GM21447 (cell line): ENCODE results near the gene PDE11A.
"Not testable (repeated sequence)": the region's sequence is repeated elsewhere in the genome, so short reads cannot be mapped to it uniquely, and the experiment has no call there.

Source experiments
- ATAC-seq: cut with Tn5 transposase; IDR thresholded peaks from one replicate; pipeline ENCODE4 v1.9.1; 2021; ENCODE audit not compliant: unreplicated experiment

The PDE11A gene

GRCh38 chr2:178072383-178073301, at the start of gene PDE11A:
PDE11A (minus strand) TSS chr2:178072777; CDS start chr2:178072437, 340 bp downstream.
- ATAC-seq: peak; percentile 66

DNA sequence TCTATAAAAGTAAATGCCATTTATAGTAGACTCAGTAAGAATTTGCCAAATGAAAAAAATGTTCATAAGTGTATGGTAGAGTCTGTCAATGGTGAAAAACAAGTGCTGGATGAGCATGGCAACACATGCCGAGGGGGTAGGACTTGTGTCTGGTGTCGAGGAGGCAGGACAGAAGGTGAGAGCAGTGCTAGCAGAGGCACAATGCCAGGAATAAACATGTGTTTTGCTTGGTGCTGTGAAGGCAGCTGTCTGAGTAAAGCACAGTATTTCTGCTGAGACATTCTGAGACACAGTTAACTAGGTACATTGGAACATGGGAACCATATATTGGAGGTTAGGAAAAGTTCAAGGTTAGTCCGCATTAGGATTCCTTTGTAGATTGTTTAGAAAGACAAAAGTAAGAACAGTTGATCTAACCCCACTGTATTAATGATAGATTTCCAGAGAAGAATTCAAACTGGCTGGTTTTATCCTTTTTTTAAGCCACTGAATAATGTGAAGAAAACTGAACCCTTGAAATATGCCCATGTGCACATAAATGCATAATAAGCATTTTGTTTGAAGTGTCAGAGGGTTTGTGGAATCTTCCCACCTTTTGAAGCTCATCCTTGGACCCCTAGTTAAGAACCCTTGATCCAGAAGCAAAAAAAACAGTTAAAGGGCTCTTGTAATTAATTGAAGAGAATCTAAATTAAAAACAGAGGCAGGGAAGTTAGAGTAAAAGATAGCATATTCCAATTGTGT, 46.8 kb upstream of the PDE11A start:
- no peak for ATAC-seq

GRCh38 chr2:178117725-178118124, 45.1 kb upstream of the PDE11A start:
- ATAC-seq: no peak

DNA sequence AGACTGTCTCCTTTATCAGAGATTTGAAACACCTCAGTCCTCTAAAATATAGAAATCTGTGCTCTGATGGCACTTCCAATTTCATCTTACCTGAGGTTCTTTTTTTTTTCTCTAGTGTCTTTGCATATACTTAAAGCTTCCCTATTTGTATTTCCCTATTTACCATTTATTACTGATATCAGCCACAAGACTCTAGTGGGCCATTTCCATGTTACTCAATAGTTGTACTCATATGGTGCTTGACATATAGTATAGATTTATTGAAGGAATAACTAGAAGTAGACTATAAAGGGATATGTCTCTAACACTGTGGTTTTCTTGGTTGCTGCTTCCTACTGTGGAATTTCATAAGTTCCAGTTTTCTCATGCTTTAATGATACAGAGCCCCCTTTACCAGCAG, 42.7 kb upstream of the PDE11A start:
- ATAC-seq: no peak

GRCh38 chr2:178114462-178114861, 41.9 kb upstream of the PDE11A start:
- ATAC-seq: peak; percentile 49

DNA sequence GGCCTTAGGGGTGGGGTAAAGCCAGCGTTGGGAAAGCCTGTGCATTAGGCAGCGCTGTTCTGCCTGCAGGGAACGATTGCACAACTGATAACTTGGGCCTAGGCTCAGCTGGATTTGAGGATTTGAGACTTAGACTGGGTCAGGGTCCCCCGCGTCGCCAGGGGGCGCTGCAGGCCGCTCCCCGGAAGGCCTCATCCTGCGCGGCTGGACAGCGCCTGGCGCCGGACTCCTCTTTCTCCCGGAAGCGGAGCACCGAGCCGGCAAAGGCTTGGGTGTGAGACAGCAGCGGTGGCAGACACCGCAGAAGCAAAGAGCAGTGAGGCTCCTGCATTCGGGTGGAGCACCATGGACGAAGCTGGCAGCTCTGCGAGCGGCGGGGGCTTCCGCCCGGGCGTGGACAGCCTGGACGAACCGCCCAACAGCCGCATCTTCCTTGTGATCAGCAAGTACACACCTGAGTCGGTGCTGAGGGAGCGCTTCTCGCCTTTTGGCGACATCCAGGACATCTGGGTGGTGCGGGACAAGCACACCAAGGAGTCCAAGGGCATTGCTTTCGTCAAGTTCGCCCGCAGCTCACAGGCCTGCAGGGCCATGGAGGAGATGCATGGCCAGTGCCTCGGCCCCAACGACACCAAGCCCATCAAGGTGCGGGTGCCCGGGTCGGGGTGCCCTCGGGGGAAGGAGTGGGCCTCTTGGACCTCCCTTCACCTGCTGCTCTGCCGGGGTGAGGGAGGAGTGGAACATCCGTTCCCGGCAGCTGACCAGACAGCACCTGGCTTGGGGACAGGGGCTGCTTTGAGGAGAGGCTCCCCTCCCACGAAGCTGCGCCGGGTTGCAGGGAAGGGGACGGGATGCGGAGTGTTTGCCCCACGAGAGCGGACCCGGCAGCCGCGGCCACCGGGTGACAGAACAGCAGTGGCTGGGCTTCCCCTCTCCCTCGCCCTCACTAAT, 39.9 kb upstream of the PDE11A start, which contains the start of gene RBM45:
Gene RBM45 (plus strand): TSS at position 236 of the 951 bp plus-strand sequence. CDS start 110 bp downstream, at position 346.
- peak; percentile 91 for ATAC-seq

DNA sequence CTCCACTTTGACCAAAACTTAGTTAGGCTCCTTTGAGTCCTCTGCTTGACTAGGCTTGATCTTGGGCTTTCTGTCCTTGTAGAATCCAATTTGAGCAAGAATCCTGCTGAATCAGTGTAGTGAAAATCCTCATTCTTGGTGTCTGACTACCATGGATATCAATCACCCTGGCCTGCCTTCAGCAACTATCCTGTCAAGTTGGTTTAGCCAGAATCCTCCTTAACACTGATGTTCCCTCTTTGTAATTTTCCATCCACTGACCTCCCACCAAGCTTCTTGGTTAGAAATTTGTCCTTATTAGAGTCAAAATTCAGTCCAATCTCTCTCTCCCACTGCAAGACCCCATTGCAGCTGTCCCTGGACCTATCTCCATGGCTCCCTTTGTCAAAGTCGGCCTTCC, 39.2 kb upstream of the PDE11A start:
- ATAC-seq: no peak

GRCh38 chr2:178110681-178111080, 38.1 kb upstream of the PDE11A start:
- no peak for ATAC-seq

- ATAC-seq: no peak
Measured at GRCh38 chr2:178109813-178110212, 37.2 kb upstream of the PDE11A start.

- no peak for ATAC-seq
Measured at GRCh38 chr2:178108176-178108575, 35.6 kb upstream of the PDE11A start.

GRCh38 chr2:178106053-178106452, 33.5 kb upstream of the PDE11A start:
- ATAC-seq: no peak

- no peak for ATAC-seq
Measured at GRCh38 chr2:178105566-178105965, 33.0 kb upstream of the PDE11A start.

GRCh38 chr2:178101321-178102079, 28.9 kb upstream of the PDE11A start:
- ATAC-seq: no peak

GRCh38 chr2:178093471-178093870, 20.9 kb upstream of the PDE11A start:
- ATAC-seq: no peak

GRCh38 chr2:178088774-178089270, 16.2 kb upstream of the PDE11A start:
- ATAC-seq: no peak

DNA sequence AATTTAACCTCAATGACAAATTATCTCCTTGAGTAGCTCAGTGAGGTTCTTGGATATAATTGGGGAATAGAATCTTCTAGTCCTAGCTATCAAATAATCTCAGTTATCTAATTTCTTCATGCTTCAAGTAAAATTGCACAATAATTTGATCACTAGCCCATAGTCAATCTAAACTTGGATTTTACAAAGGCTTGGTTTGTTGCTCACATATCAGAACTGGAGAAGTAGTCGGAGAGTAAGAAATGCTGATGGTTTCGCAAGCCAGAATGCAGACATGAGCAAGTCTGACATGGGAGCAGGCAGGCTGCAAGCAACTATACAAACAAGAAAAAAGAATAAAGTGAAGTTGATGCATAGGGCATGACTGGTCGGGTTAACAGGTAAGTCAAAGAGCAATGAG, 11.7 kb upstream of the PDE11A start:
- ATAC-seq: no peak

DNA sequence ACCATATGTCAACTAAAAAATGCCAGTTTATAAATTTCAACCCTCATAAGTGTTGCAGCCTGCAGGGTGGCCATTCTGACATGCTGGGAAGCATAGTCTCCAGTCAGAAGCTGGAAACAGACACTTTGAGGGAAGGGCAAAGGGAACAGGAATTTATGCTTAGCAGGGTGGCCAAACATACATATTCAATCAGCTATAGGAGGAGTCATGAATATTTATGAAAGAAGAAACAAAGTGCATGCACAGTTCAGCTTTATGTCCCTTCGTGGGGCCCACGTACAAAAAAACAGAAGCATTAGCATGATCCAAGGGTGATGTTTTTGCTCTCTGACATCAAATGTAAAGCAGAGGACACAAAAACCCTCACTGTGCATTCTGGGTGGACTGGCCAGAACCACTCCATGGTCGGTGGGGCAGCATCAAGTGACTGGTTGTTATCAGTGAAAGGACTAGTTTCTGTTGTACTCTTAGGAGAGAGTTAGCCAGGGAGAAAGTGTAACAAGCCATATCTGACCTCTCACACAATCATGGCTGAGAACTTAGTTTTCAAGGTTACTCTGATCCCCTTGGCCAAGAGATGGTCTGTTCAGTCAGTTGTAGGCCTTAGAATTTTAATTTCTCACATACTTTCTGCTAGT, 9.9 kb upstream of the PDE11A start:
- no peak for ATAC-seq

- ATAC-seq: not testable (repeated sequence)
Measured at GRCh38 chr2:178079279-178079678, 6.7 kb upstream of the PDE11A start.

DNA sequence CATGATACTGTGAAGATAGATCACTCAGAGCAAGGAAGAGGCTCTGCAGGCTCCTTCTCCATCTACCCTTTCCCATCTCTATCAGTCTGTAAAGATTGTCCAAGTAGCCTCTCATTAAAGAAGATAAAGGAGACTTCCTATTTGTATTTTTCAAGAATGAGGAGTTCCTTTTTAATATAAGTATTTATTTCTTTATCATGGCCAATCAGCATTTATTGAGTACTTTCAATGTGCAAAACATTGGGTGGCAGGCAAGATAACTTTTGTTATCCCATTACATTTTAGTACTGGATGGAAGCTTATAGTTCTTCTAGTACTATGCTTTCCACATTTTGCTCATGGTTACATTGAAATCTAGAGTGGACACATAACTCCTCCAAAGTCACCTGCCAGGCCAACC, 3.6 kb upstream of the PDE11A start:
- no peak for ATAC-seq

DNA sequence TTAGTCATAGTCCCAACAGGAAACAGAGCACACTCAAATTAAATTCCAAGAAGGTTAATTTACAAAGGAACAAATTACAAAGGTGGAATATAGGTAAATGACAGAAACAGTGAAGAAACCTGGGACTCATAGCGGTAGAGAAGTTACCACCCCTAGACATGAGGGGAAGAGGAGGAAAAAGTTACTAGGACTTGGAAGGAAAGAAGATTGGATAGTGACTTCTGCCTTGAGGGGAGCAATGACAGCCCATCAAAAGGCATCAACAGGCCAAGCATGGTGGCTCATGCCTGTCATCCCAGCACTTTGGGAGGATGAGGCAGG, 2.4 kb upstream of the PDE11A start:
- no peak for ATAC-seq
